Activated CD8-positive, alpha-beta memory T cell treated with anti-CD3 and anti-CD28 coated beads, Interleukin-2, amount 50 U/mL, for 1 hour (primary cell): Measurements from ENCODE around the gene VSIG10L2.
A peak's percentile ranks its signal among the peaks of the same experiment; 100 is the strongest.
"Not testable (repeated sequence)": the region's sequence is repeated elsewhere in the genome, so short reads cannot be mapped to it uniquely, and the experiment has no call there.

ENCODE experiments used
- DNase-seq: peaks from one replicate; pipeline ENCODE4 v3.0.0-alpha.2; 2020; ENCODE audit errors: extremely low read depth

Gene VSIG10L2

GRCh38 chr11:125945797-125946520 is at the start of gene VSIG10L2:
TSS of gene VSIG10L2 (plus strand) at chr11:125946044. CDS start at chr11:125946056, 12 bp downstream.
- no peak for DNase-seq

GRCh38 chr11:125901872-125902271 is 44.0 kb upstream of the VSIG10L2 start:
- no peak for DNase-seq

- no peak for DNase-seq
These were observed 43.4 kb upstream of the VSIG10L2 start for GRCh38 chr11:125902277-125902926.

GRCh38 chr11:125902927-125903710 is 42.7 kb upstream of the VSIG10L2 start, which contains the start of gene PUS3:
TSS of gene PUS3 (minus strand) at chr11:125903206. CDS start at chr11:125896284, 6,922 bp downstream.
- peak; percentile 64 for DNase-seq

GRCh38 chr11:125903711-125904659 is 41.9 kb upstream of the VSIG10L2 start, which contains the start of gene DDX25:
TSS of gene DDX25 (plus strand) at chr11:125904508. CDS start at chr11:125904518, 10 bp downstream.
- DNase-seq: no peak

- no peak for DNase-seq
These were observed 41.2 kb upstream of the VSIG10L2 start for GRCh38 chr11:125904678-125905077.

GRCh38 chr11:125910226-125910849 is 35.5 kb upstream of the VSIG10L2 start:
- DNase-seq: no peak

GRCh38 chr11:125914601-125915000 is 31.2 kb upstream of the VSIG10L2 start:
- DNase-seq: not testable (repeated sequence)

GRCh38 chr11:125916683-125917347 is 29.0 kb upstream of the VSIG10L2 start:
- no peak for DNase-seq

- no peak for DNase-seq
These were observed 27.6 kb upstream of the VSIG10L2 start for GRCh38 chr11:125918140-125918840.

- DNase-seq: no peak
These were observed 24.8 kb upstream of the VSIG10L2 start for GRCh38 chr11:125921042-125921441.

- DNase-seq: no peak
These were observed 23.7 kb upstream of the VSIG10L2 start for GRCh38 chr11:125922156-125922555.

GRCh38 chr11:125923012-125923579 is 22.7 kb upstream of the VSIG10L2 start:
- DNase-seq: no peak

- DNase-seq: no peak
These were observed 22.2 kb upstream of the VSIG10L2 start for GRCh38 chr11:125923633-125924032.

GRCh38 chr11:125924384-125925007 is 21.3 kb upstream of the VSIG10L2 start:
- DNase-seq: no peak

- no peak for DNase-seq
These were observed 20.6 kb upstream of the VSIG10L2 start for GRCh38 chr11:125925247-125925740.

- no peak for DNase-seq
These were observed 20.0 kb upstream of the VSIG10L2 start for GRCh38 chr11:125925804-125926203.

- DNase-seq: no peak
These were observed 19.2 kb upstream of the VSIG10L2 start for GRCh38 chr11:125926682-125927081.
